GM12878 (cell line): Measurements from ENCODE around the gene SLC31A1. TPM values are rescaled to one million over a fixed set of nuclear protein-coding genes. Genes with fewer than 3 reads are reported as not detected.

Source experiments
- ATAC-seq: fragments of 200-7000 bp; cut with Tn5 transposase; 3 replicates; pipeline ENCODE4 v1.9.1; 2020; ENCODE audit warnings: mild to moderate bottlenecking, moderate library complexity
- BruUV-seq: library from RNA; stranded (reverse); fragments of 400-500 nt; replicated peaks from 2 replicates; lab custom pipeline; 2021; lab: Mats Ljungman, UMichigan
- CTCF ChIA-PET: fragments of 300-600 bp; sonication (Branson Sonifier 250); formaldehyde crosslinking; extraction: SDS; loops from one replicate; lab custom pipeline; 2021; ENCODE audit warnings: inconsistent platforms; lab: Yijun Ruan, JAX
- POLR2A ChIA-PET: fragments of 350-600 bp; formaldehyde crosslinking; extraction: SDS; loops from one replicate; lab custom pipeline; 2021; ENCODE audit warnings: inconsistent platforms; lab: Charles Lee
- RAD21 ChIA-PET: fragments of 300-600 bp; sonication (Branson Sonifier 250); formaldehyde crosslinking; loops from one replicate; lab custom pipeline; 2023; ENCODE audit warnings: antibody characterized with exemption; ENCODE audit not compliant: unreplicated experiment; lab: Charles Lee
- SMC1A ChIA-PET: fragments of 300-600 bp; sonication (Branson Sonifier 250); formaldehyde crosslinking; loops from one replicate; lab custom pipeline; 2023; ENCODE audit not compliant: unreplicated experiment, uncharacterized antibody; lab: Charles Lee
- DNase-seq: peaks from one replicate; pipeline ENCODE4 v3.0.0-alpha.2; 2011; ENCODE audit warnings: low read depth, low spot score
- FAIRE-seq: peaks from 3 replicates; lab custom pipeline; 2011; peaks lifted over from hg19 to GRCh38; lab: Jason Lieb, UNC
- H2AFZ ChIP-seq: 2 replicates; pipeline ENCODE4 v1.6.0; 2011; ENCODE audit warnings: low read depth, low read length, control low read depth; ENCODE audit not compliant: control insufficient read depth
- H3K27ac ChIP-seq: 2 replicates; pipeline ENCODE4 v1.5.1; 2011; ENCODE audit warnings: control low read depth; ENCODE audit not compliant: control insufficient read depth, insufficient read depth
- H3K27me3 ChIP-seq, 2 experiments: replicated peaks in 1 of 2; 2 replicates each; pipeline versions ENCODE4 v1.6.0 to v1.6.1; 2011; ENCODE audit warnings: low read length in 1 of 2; ENCODE audit not compliant: control insufficient read depth in 2 of 2, insufficient read depth in 2 of 2
- H3K36me3 ChIP-seq, 2 experiments: 2 replicates each; pipeline ENCODE4 v1.5.1; 2011; ENCODE audit warnings: low read length in 1 of 2; ENCODE audit not compliant: control insufficient read depth in 2 of 2, insufficient read depth in 2 of 2
- H3K4me1 ChIP-seq: 2 replicates; pipeline ENCODE4 v1.6.1; 2011; ENCODE audit warnings: mild to moderate bottlenecking, low read length, moderate library complexity, mixed read lengths; ENCODE audit not compliant: control insufficient read depth, insufficient read depth
- H3K4me2 ChIP-seq: 2 replicates; pipeline ENCODE4 v1.6.0; 2011; ENCODE audit warnings: control low read depth; ENCODE audit not compliant: control insufficient read depth, insufficient read depth
- H3K4me3 ChIP-seq: fragments of 200-600 bp; sonication (generic); 2 replicates; pipeline ENCODE4 v1.5.1; 2016
- H3K79me2 ChIP-seq: 2 replicates; pipeline ENCODE4 v1.6.0; 2011; ENCODE audit warnings: low read length; ENCODE audit not compliant: control insufficient read depth, insufficient read depth
- H3K9ac ChIP-seq: 2 replicates; pipeline ENCODE4 v1.8.0; 2011; ENCODE audit warnings: low read length, control low read depth, mixed read lengths; ENCODE audit not compliant: control insufficient read depth, insufficient read depth
- H3K9me3 ChIP-seq: replicated peaks from 3 replicates; pipeline ENCODE4 v1.5.1; 2011; ENCODE audit warnings: mild to moderate bottlenecking, low read length; ENCODE audit not compliant: control insufficient read depth, insufficient read depth
- H4K20me1 ChIP-seq: 2 replicates; pipeline ENCODE4 v1.6.0; 2011; ENCODE audit not compliant: control insufficient read depth, insufficient read depth
- BACH1 ChIP-seq: fragments of 450-650 bp; IDR thresholded peaks from 2 replicates; pipeline ENCODE4 v1.6.1; 2017; ENCODE audit warnings: mild to moderate bottlenecking, borderline replicate concordance
- NBN ChIP-seq: fragments of 450-650 bp; IDR thresholded peaks from 2 replicates; pipeline ENCODE4 v1.6.1; 2016
- RAD21 ChIP-seq: IDR thresholded peaks from 2 replicates; pipeline ENCODE4 v1.6.1; 2011; ENCODE audit warnings: mild to moderate bottlenecking, low read depth, low read length, moderate library complexity; ENCODE audit not compliant: insufficient read depth
- SMAD1 ChIP-seq: fragments of 450-650 bp; IDR thresholded peaks from 2 replicates; pipeline ENCODE4 v1.6.1; 2018; ENCODE audit warnings: mild to moderate bottlenecking, low read depth; ENCODE audit not compliant: partially characterized antibody
- ZNF592 ChIP-seq: fragments of 450-650 bp; IDR thresholded peaks from 2 replicates; pipeline ENCODE4 v1.6.1; 2017; ENCODE audit warnings: mild to moderate bottlenecking, moderate library complexity
- WGBS: methylation state at CpG from one replicate; pipeline ENCODE4 v1.1.6; 2016; ENCODE audit warnings: low lambda C conversion rate; ENCODE audit not compliant: insufficient replicate concordance, insufficient coverage; ENCODE audit errors: missing lambda C conversion rate; 5-methylcytosine and 5-hydroxymethylcytosine counted together
- in situ Hi-C: fragments of 300-500 bp; cut with MboI; formaldehyde crosslinking; loops from 9 replicates; pipeline ENCODE4 v1.14.3; 2018; ENCODE audit warnings: mixed read lengths
- intact Hi-C: fragments of 100-400 bp; cut with micrococcal nuclease; formaldehyde crosslinking; loops from one replicate; pipeline ENCODE4 v1.14.2; 2022; ENCODE audit not compliant: unreplicated experiment
- polyA plus RNA-seq, 11 experiments: library from polyadenylated mRNA; depleted of rRNA in 4 of 11; unstranded in 6 of 11; stranded (reverse) in 5 of 11; fragments of >200 nt; fragmentation: Nextera tagmentation in 4 of 11; fragmentation: Illumina TruSeq in 1 of 11; extraction: Ambion mirVana in 4 of 11; extraction: Trizol in 1 of 11; gene quantifications; 1 replicate in 1 of 11; 2 replicates in 10 of 11; pipeline versions ENCODE4 v1.2.1 to v1.2.3, GENCODE V29; 2011 to 2016; ENCODE audit warnings: inconsistent platforms in 2 of 11, missing spikeins in 2 of 11, low read depth in 1 of 11
- total RNA-seq, 4 experiments: library from RNA; depleted of rRNA in 3 of 4; stranded (reverse); fragments of >200 nt in 3 of 4; fragmentation: Illumina TruSeq in 1 of 4; extraction: Trizol in 1 of 4; gene quantifications; 2 replicates each; pipeline versions ENCODE4 v1.2.1 to v1.2.3, GENCODE V29; 2013 to 2021
- TF ChIP-seq, protein P1 (sequence below): fragments of 450-650 bp; IDR thresholded peaks from 2 replicates; pipeline ENCODE4 v1.6.1; 2016; ENCODE audit warnings: mild to moderate bottlenecking

Gene SLC31A1
- total and polyA plus RNA-seq, 10 of the 15 experiments (the other 5 are each of a cell fraction or from before 2014, with no cell fraction given) = 7.3 to 16.2 (median 10.5) TPM

DNA sequence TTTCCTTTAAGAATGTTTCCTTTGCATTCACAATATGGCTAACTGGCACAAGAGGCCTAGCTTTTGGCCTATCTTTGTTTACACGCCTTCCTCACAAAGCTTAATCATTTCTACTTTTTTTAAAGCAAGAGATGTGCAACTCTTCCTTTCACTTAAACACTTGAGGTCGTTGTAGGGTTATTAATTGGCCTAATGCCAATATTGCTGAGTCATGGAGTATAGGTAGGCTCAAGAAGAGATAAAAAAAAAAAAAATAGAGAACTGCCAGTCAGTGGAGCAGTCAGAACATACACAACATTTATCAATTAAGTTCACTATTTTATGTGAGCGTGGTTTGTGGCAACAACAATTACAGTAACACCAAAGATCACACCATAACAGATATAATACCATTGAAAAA lies 6.2 kb upstream of the SLC31A1 start:
- Histone ChIP-seq H3K4me2 (no peak overlapping the region), H3K27ac (no peak overlapping the region), H4K20me1 (no peaks in the 10 kb centered on the region), H3K79me2 (peaks cover 56% of the 10 kb centered on the region), H3K4me1 (peaks cover 4% of the 10 kb centered on the region), H3K9ac (no peak overlapping the region), H3K9me3 (peaks cover 3% of the 10 kb centered on the region; the same call in 2 of the 3 replicates), H3K36me3 (peaks cover 2 to 11% of the 10 kb centered on the region in 2 experiments; a peak in 1 of 4 replicates), H3K27me3 (no peaks in the 10 kb centered on the region), H2AFZ (no peak overlapping the region), H3K4me3 (no peak overlapping the region)
- ChIA-PET POLR2A (no interaction called here), RAD21 (interaction anchor here (0.8 kb wide), 1 partner anchor 59 kb away, joined by 3 read pairs; no protein-coding TSS in a partner anchor), CTCF (interaction anchor here (0.7 to 1.6 kb wide), 4 partner anchors 25 to 59 kb away, joined by 3 to 9 read pairs (median 4); partner anchors contain the start of genes CDC26 and PRPF4), SMC1A (interaction anchor here (0.5 to 1.3 kb wide), 3 partner anchors 8 to 1786 kb away, joined by 3 read pairs; no protein-coding TSS in a partner anchor)
- no TSS peak for BruUV-seq
- no peak for TF ChIP-seq ZNF592
- TF ChIP-seq, protein P1, sequence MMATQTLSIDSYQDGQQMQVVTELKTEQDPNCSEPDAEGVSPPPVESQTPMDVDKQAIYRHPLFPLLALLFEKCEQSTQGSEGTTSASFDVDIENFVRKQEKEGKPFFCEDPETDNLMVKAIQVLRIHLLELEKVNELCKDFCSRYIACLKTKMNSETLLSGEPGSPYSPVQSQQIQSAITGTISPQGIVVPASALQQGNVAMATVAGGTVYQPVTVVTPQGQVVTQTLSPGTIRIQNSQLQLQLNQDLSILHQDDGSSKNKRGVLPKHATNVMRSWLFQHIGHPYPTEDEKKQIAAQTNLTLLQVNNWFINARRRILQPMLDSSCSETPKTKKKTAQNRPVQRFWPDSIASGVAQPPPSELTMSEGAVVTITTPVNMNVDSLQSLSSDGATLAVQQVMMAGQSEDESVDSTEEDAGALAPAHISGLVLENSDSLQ = peak; percentile 74
- peak; percentile 96 for TF ChIP-seq SMAD1
- 0 out of 2 replicates have a peak, but pooled peaks have one; percentile 11 for TF ChIP-seq RAD21
- TF ChIP-seq NBN = no peak
- TF ChIP-seq BACH1 = peak; percentile 95
- intact Hi-C loops = loop anchor here (10.0 kb wide), 1 partner anchor 190 kb away; the partner anchor contains the start of gene ALAD
- in situ Hi-C loops = no loop called here
- WGBS = 82% methylated on average over 3 of the region's 3 CpGs
- peak; percentile 11; the same call in 2 of the 3 replicates for ATAC-seq
- FAIRE-seq = no peak
- no peak for DNase-seq
